MM.1S (cell line): ENCODE measurements around the gene CD300A.

Experiments used
- EZH2 ChIP-seq: fragments of 300-600 bp; sonication (generic); optimal IDR thresholded peaks from 2 replicates; pipeline ENCODE3; 2017; ENCODE audit warnings: low read depth, mild to moderate bottlenecking, antibody characterized with exemption, low read length, mixed read lengths
- TF ChIP-seq, protein P1 (sequence below): fragments of 300-600 bp; sonication (generic); IDR thresholded peaks from 2 replicates; pipeline ENCODE4 v1.5.1; 2016; ENCODE audit warnings: antibody characterized with exemption, low read length, mixed read lengths

DNA sequence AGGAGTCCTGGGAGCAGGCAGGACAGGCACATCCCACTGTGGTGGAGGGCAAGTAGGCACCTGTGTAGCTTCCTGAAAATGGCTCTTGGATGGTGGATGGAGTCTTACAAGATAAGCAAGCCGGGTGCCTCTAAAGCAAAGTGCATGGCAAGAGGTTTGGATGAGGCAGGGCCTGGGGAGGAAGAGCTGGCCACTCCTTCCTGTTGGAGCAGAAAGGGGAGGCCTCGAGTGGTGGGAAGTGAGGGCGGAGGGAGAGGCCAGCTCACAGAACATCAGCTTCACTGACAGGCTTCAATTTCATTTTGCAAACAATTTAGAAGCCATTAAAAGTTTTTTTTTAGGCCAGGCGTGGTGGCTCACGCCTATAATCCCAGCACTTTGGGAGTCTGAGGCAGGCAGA lies 31.0 kb downstream of the CD300A start:
- TF ChIP-seq, protein P1, sequence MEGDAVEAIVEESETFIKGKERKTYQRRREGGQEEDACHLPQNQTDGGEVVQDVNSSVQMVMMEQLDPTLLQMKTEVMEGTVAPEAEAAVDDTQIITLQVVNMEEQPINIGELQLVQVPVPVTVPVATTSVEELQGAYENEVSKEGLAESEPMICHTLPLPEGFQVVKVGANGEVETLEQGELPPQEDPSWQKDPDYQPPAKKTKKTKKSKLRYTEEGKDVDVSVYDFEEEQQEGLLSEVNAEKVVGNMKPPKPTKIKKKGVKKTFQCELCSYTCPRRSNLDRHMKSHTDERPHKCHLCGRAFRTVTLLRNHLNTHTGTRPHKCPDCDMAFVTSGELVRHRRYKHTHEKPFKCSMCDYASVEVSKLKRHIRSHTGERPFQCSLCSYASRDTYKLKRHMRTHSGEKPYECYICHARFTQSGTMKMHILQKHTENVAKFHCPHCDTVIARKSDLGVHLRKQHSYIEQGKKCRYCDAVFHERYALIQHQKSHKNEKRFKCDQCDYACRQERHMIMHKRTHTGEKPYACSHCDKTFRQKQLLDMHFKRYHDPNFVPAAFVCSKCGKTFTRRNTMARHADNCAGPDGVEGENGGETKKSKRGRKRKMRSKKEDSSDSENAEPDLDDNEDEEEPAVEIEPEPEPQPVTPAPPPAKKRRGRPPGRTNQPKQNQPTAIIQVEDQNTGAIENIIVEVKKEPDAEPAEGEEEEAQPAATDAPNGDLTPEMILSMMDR, result no peak
- TF ChIP-seq EZH2, result no peak
